ENCODE results near the gene TBL3.

The TBL3 gene

GRCh38 chr16:1993731-1994131 lies 21.9 kb downstream of the TBL3 start:
- peaks cover 3% of the 10 kb centered on the region for H3K4me1 ChIP-seq (ENCODE audit: control insufficient read depth, insufficient read depth, low read length)
- ChIA-PET POLR2A (interaction anchor here (0.8 to 1.7 kb wide), 4 partner anchors 10 to 162 kb away, joined by 3 to 6 read pairs (median 4); partner anchors contain the start of genes RPS2 and TRAF7), CTCF (interaction anchor here (0.8 to 3.8 kb wide), 3 partner anchors 9 to 22 kb away, joined by 3 to 39 read pairs (median 3); no protein-coding TSS in a partner anchor)
- H3K36me3 ChIP-seq (ENCODE audit: control insufficient read depth in 2 of 2, insufficient read depth in 1 of 2, low read length in 2 of 2) = peaks cover 0 to 22% of the 10 kb centered on the region in 2 experiments; a peak in 2 of 3 replicates
- no peak overlapping the region for H3K27ac ChIP-seq (ENCODE audit: extremely low read depth, low read depth, low read length)
- no peaks in the 10 kb centered on the region for H3K9me3 ChIP-seq (ENCODE audit: control insufficient read depth, insufficient read depth, low read depth, low read length)
- TF ChIP-seq KLF8 (tag by site-specific recombination; IDR thresholded peaks at IDR 0.05) (peak; percentile 25; the same call in 1 of the 2 replicates), PRDM10 (tag by site-specific recombination; IDR thresholded peaks at IDR 0.05) (0 out of 2 replicates have a peak, but pooled peaks have one; percentile 6), SCRT1 (tag by site-specific recombination; IDR thresholded peaks at IDR 0.05; ENCODE audit: borderline replicate concordance) (no peak), ZBTB44 (tag by site-specific recombination; IDR thresholded peaks at IDR 0.05) (peak; percentile 61; the same call in 1 of the 2 replicates)
- H3K4me3 ChIP-seq (ENCODE audit: low read depth, low read length) = no peak overlapping the region

- Histone ChIP-seq H3K36me3 (ENCODE audit: control insufficient read depth in 2 of 2, insufficient read depth in 1 of 2, low read length in 2 of 2) (peaks cover 0 to 62% of the 10 kb centered on the region in 2 experiments; a peak in 2 of 3 replicates), H3K9me3 (ENCODE audit: control insufficient read depth, insufficient read depth, low read depth, low read length) (no peaks in the 10 kb centered on the region), H3K4me3 (ENCODE audit: low read depth, low read length) (no peak overlapping the region), H3K4me1 (ENCODE audit: control insufficient read depth, insufficient read depth, low read length) (no peaks in the 10 kb centered on the region), H3K27ac (ENCODE audit: extremely low read depth, low read depth, low read length) (no peak overlapping the region)
- TF ChIP-seq ZNF146 (tag by site-specific recombination; IDR thresholded peaks at IDR 0.05) = no peak
- TF ChIP-seq OVOL3 (tag by site-specific recombination; IDR thresholded peaks at IDR 0.05) = no peak
- 0 out of 2 replicates have a peak, but pooled peaks have one; percentile 27 for TF ChIP-seq ZNF10 (tag by site-specific recombination; IDR thresholded peaks at IDR 0.05)
- CTCF ChIA-PET = interaction anchor here (0.7 kb wide), 1 partner anchor 15 kb away, joined by 3 read pairs; no protein-coding TSS in a partner anchor
- POLR2A ChIA-PET = interaction anchor here (0.9 to 2.1 kb wide), 4 partner anchors 9 to 34 kb away, joined by 3 to 8 read pairs (median 3); partner anchors contain the start of genes RPS2 and TBL3
Observed at GRCh38 chr16:1997494-1998359, 25.9 kb downstream of the TBL3 start.

- Histone ChIP-seq H3K27ac (ENCODE audit: extremely low read depth, low read depth, low read length) (no peak overlapping the region), H3K9me3 (ENCODE audit: control insufficient read depth, insufficient read depth, low read depth, low read length) (no peaks in the 10 kb centered on the region), H3K4me1 (ENCODE audit: control insufficient read depth, insufficient read depth, low read length) (no peaks in the 10 kb centered on the region), H3K4me3 (ENCODE audit: low read depth, low read length) (no peak overlapping the region), H3K36me3 (ENCODE audit: control insufficient read depth in 2 of 2, insufficient read depth in 1 of 2, low read length in 2 of 2) (peaks cover 0 to 68% of the 10 kb centered on the region in 2 experiments; a peak in 2 of 3 replicates)
- ChIA-PET POLR2A (interaction anchor here (1.0 to 2.1 kb wide), 3 partner anchors 9 to 33 kb away, joined by 3 to 8 read pairs (median 3); partner anchors contain the start of gene RPS2), CTCF (no interaction called here)
- no peak for TF ChIP-seq ZNF830 (tag by site-specific recombination; IDR thresholded peaks at IDR 0.05; ENCODE audit: low read depth)
- no peak for TF ChIP-seq ZBTB7A (tag by site-specific recombination; IDR thresholded peaks at IDR 0.05; ENCODE audit: low read depth)
- no peak for TF ChIP-seq ZNF350 (tag by site-specific recombination; IDR thresholded peaks at IDR 0.05)
- TF ChIP-seq, protein P1, sequence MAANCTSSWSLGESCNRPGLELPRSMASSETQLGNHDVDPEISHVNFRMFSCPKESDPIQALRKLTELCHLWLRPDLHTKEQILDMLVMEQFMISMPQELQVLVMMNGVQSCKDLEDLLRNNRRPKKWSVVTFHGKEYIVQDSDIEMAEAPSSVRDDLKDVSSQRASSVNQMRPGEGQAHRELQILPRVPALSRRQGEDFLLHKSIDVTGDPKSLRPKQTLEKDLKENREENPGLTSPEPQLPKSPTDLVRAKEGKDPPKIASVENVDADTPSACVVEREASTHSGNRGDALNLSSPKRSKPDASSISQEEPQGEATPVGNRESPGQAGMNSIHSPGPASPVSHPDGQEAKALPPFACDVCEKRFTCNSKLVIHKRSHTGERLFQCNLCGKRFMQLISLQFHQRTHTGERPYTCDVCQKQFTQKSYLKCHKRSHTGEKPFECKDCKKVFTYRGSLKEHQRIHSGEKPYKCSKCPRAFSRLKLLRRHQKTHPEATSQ (tag by site-specific recombination; IDR thresholded peaks at IDR 0.05) = no peak
- TF ChIP-seq PRDM1 (tag by site-specific recombination; IDR thresholded peaks at IDR 0.05) = no peak
- TF ChIP-seq ZNF140 (tag by site-specific recombination; IDR thresholded peaks at IDR 0.05) = no peak
- TF ChIP-seq ZNF571 (tag by site-specific recombination; IDR thresholded peaks at IDR 0.05) = no peak
- no peak for TF ChIP-seq SCRT2 (tag by site-specific recombination; IDR thresholded peaks at IDR 0.05)
- no peak for TF ChIP-seq ZNF561 (tag by site-specific recombination; IDR thresholded peaks at IDR 0.05; ENCODE audit: borderline replicate concordance)
- TF ChIP-seq KLF7 (tag by site-specific recombination; IDR thresholded peaks at IDR 0.05; ENCODE audit: borderline replicate concordance) = no peak
- no peak for TF ChIP-seq ZFP37 (tag by site-specific recombination; IDR thresholded peaks at IDR 0.05)
- TF ChIP-seq, protein P2, sequence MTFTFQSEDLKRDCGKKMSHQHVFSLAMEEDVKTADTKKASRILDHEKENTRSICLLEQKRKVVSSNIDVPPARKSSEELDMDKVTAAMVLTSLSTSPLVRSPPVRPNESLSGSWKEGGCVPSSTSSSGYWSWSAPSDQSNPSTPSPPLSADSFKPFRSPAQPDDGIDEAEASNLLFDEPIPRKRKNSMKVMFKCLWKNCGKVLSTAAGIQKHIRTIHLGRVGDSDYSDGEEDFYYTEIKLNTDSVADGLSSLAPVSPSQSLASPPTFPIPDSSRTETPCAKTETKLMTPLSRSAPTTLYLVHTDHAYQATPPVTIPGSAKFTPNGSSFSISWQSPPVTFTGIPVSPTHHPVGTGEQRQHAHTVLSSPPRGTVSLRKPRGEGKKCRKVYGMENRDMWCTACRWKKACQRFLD (tag by site-specific recombination; IDR thresholded peaks at IDR 0.05) = no peak
- no peak for TF ChIP-seq ZNF792 (tag by site-specific recombination; IDR thresholded peaks at IDR 0.05)
- no peak for TF ChIP-seq ZSCAN16 (tag by site-specific recombination; IDR thresholded peaks at IDR 0.05)
Observed at GRCh38 chr16:1998360-1998835, 26.5 kb downstream of the TBL3 start.

Measured in HEK293 (cell line).